Loucy (cell line): ENCODE measurements around the gene DCAF8L2.

Source experiments
- EZH2phosphoT487 ChIP-seq: fragments of 200-600 bp; IDR thresholded peaks from 2 replicates; pipeline ENCODE4 v1.6.1; 2018; ENCODE audit warnings: antibody characterized with exemption, mild to moderate bottlenecking, moderate library complexity, borderline replicate concordance
- TF ChIP-seq, protein P1 (sequence below): fragments of 200-600 bp; sonication (generic); conservative IDR thresholded peaks from 2 replicates; pipeline ENCODE4 v1.5.1; 2014; ENCODE audit warnings: mild to moderate bottlenecking, antibody characterized with exemption, low read length

- TF ChIP-seq, protein P1, sequence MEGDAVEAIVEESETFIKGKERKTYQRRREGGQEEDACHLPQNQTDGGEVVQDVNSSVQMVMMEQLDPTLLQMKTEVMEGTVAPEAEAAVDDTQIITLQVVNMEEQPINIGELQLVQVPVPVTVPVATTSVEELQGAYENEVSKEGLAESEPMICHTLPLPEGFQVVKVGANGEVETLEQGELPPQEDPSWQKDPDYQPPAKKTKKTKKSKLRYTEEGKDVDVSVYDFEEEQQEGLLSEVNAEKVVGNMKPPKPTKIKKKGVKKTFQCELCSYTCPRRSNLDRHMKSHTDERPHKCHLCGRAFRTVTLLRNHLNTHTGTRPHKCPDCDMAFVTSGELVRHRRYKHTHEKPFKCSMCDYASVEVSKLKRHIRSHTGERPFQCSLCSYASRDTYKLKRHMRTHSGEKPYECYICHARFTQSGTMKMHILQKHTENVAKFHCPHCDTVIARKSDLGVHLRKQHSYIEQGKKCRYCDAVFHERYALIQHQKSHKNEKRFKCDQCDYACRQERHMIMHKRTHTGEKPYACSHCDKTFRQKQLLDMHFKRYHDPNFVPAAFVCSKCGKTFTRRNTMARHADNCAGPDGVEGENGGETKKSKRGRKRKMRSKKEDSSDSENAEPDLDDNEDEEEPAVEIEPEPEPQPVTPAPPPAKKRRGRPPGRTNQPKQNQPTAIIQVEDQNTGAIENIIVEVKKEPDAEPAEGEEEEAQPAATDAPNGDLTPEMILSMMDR = no peak
- TF ChIP-seq EZH2phosphoT487 = no peak
Measured at GRCh38 chrX:27751976-27752375, 161.8 kb downstream of the DCAF8L2 start.
